ENCODE data around the gene RNF208.

DNA sequence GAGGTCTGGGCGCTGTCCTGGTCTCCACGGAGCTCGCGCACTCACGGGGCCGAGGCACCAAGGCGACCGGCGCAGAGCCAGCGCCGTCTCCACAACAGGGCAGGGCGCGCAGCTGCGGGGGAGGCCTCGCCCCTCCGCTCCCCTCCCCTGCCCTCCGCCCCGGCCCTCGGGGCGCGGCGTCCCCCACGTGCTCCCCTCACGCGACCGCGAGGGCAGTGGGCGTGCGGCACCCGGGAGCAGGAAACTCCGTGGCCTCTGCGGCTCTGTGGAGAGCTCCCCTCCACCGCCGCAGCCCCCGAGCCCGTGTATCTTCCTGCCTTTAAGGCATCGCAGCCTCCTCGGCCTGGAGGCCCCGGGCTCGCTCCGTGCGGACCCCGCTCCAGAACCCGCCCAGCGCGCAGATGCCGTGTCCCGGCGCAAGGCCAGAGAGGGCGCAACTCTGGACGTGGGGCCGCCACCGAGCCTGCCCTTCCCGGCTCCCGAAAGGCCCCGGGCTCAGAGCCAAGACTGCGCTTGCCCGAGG lies 18.3 kb upstream of the RNF208 start:
- TF ChIP-seq, protein P1, sequence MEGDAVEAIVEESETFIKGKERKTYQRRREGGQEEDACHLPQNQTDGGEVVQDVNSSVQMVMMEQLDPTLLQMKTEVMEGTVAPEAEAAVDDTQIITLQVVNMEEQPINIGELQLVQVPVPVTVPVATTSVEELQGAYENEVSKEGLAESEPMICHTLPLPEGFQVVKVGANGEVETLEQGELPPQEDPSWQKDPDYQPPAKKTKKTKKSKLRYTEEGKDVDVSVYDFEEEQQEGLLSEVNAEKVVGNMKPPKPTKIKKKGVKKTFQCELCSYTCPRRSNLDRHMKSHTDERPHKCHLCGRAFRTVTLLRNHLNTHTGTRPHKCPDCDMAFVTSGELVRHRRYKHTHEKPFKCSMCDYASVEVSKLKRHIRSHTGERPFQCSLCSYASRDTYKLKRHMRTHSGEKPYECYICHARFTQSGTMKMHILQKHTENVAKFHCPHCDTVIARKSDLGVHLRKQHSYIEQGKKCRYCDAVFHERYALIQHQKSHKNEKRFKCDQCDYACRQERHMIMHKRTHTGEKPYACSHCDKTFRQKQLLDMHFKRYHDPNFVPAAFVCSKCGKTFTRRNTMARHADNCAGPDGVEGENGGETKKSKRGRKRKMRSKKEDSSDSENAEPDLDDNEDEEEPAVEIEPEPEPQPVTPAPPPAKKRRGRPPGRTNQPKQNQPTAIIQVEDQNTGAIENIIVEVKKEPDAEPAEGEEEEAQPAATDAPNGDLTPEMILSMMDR (IDR thresholded peaks at IDR 0.05 in 4 of 5, conservative IDR thresholded peaks at IDR 0.05 in 1 of 5) = peak in 2 of 5 experiments; percentile 9 to 16
- TF ChIP-seq POLR2A (IDR thresholded peaks at IDR 0.05) = peak in 1 of 2 donors; percentile 25

Measured in gastrocnemius medialis (tissue), 4 donors.